Measurements from ENCODE around the gene NTNG2.

- TF ChIP-seq CTCF (IDR thresholded peaks at IDR 0.05; ENCODE audit: poor library complexity, severe bottlenecking) (no peak), SMC3 (conservative IDR thresholded peaks at IDR 0.05; ENCODE audit: poor library complexity) (no peak), POLR2AphosphoS5 (IDR thresholded peaks at IDR 0.05) (no peak)
Observed at GRCh38 chr9:132121021-132121420, 40.8 kb upstream of the NTNG2 start.

Measured in neural cell (in vitro differentiated cells).